GM12892 (cell line): ENCODE results near the gene GHR.

Experiments used
- POLR2A ChIP-seq: IDR thresholded peaks from 2 replicates; pipeline ENCODE4 v1.6.1; 2011; ENCODE audit warnings: low read depth, low read length, control low read depth
- POLR2AphosphoS5 ChIP-seq: IDR thresholded peaks from 2 replicates; pipeline ENCODE4 v1.6.1; 2011; ENCODE audit warnings: low read depth, low read length, control low read depth

DNA sequence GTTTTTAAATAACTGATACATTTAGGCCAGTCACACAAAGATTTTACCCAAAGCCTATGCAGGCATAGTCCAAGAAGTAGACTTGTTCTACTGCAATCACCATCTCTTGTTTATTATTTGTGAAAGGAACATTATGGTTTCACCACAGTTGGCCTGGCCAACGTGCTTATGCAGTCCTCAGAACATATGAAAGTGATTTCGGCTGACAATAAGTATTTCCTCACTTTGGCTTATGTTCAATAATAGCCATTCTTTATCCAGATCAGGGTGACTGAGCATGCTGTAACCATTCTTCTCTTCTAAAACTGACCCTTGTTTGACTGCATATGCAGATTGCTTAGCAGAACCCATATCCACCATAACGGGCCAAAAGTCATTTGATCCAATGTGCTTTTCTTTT is 256.8 kb downstream of the GHR start:
- no peak for TF ChIP-seq POLR2AphosphoS5
- no peak for TF ChIP-seq POLR2A
